Neutrophil (primary cell): ENCODE data around the gene TMEM121.
"Not testable (repeated sequence)": the region's sequence is repeated elsewhere in the genome, so short reads cannot be mapped to it uniquely, and the experiment has no call there.

Source experiments
- H3K27ac ChIP-seq: fragments of 200-600 bp; sonication (generic); 2 replicates; pipeline ENCODE4 v1.5.1; 2016; ENCODE audit warnings: mild to moderate bottlenecking, moderate library complexity
- H3K27me3 ChIP-seq: fragments of 200-600 bp; sonication (generic); 2 replicates; pipeline ENCODE4 v1.6.0; 2016; ENCODE audit warnings: mild to moderate bottlenecking
- H3K36me3 ChIP-seq: fragments of 200-600 bp; sonication (generic); 2 replicates; pipeline ENCODE4 v1.5.1; 2017
- H3K4me1 ChIP-seq, 2 experiments: fragments of 200-600 bp in 1 of 2; sonication (generic) in 1 of 2; 1 replicate in 1 of 2; 2 replicates in 1 of 2; pipeline versions ENCODE4 v1.5.1 to v1.6.1; 2013 to 2016; ENCODE audit warnings: low read depth in 1 of 2, low read length in 1 of 2, mild to moderate bottlenecking in 1 of 2, moderate library complexity in 1 of 2; ENCODE audit not compliant: control insufficient read depth in 1 of 2, insufficient read depth in 1 of 2
- H3K4me3 ChIP-seq, 2 experiments: fragments of 200-600 bp in 1 of 2; sonication (generic) in 1 of 2; 1 replicate in 1 of 2; 2 replicates in 1 of 2; pipeline ENCODE4 v1.5.1; 2013 to 2016; ENCODE audit warnings: low read depth in 1 of 2, low read length in 1 of 2, mild to moderate bottlenecking in 1 of 2, moderate library complexity in 1 of 2
- H3K9me3 ChIP-seq: fragments of 200-600 bp; sonication (generic); 2 replicates; pipeline ENCODE4 v1.5.1; 2016
- CTCF ChIP-seq: fragments of 200-600 bp; sonication (generic); IDR thresholded peaks from 2 replicates; pipeline ENCODE4 v1.5.1; 2016; ENCODE audit warnings: antibody characterized with exemption

The TMEM121 gene

GRCh38 chr14:105538481-105539049 is 12.2 kb downstream of the TMEM121 start:
- no peaks in the 10 kb centered on the region for H3K4me1 ChIP-seq
- H3K9me3 ChIP-seq = no peaks in the 10 kb centered on the region
- peaks cover 40% of the 10 kb centered on the region for H3K27me3 ChIP-seq
- H3K36me3 ChIP-seq = no peaks in the 10 kb centered on the region
- no peak overlapping the region for H3K4me3 ChIP-seq
- H3K27ac ChIP-seq = no peak overlapping the region
- TF ChIP-seq CTCF = no peak

- no peak overlapping the region for H3K4me3 ChIP-seq
- no peaks in the 10 kb centered on the region for H3K4me1 ChIP-seq
- H3K36me3 ChIP-seq = no peaks in the 10 kb centered on the region
- no peaks in the 10 kb centered on the region for H3K9me3 ChIP-seq
- H3K27me3 ChIP-seq = peaks cover 34% of the 10 kb centered on the region
- TF ChIP-seq CTCF = no peak
- H3K27ac ChIP-seq = no peak overlapping the region
Observed at GRCh38 chr14:105540811-105541210, 14.4 kb downstream of the TMEM121 start.

GRCh38 chr14:105541218-105541875 is 15.0 kb downstream of the TMEM121 start:
- no peak for TF ChIP-seq CTCF
- H3K36me3 ChIP-seq = no peaks in the 10 kb centered on the region
- H3K9me3 ChIP-seq = no peaks in the 10 kb centered on the region
- no peak overlapping the region for H3K4me3 ChIP-seq
- H3K27me3 ChIP-seq = peaks cover 34% of the 10 kb centered on the region
- no peaks in the 10 kb centered on the region for H3K4me1 ChIP-seq
- no peak overlapping the region for H3K27ac ChIP-seq

- H3K36me3 ChIP-seq, H3K4me1 ChIP-seq, H3K9me3 ChIP-seq, H3K27me3 ChIP-seq, H3K4me3 ChIP-seq, H3K27ac ChIP-seq: not testable (repeated sequence)
Observed at GRCh38 chr14:105545676-105546075, 19.3 kb downstream of the TMEM121 start.

GRCh38 chr14:105546410-105546809 is 20.0 kb downstream of the TMEM121 start:
- not testable (repeated sequence) for H3K4me3 ChIP-seq, H3K36me3 ChIP-seq, H3K4me1 ChIP-seq, H3K27ac ChIP-seq, H3K27me3 ChIP-seq, H3K9me3 ChIP-seq

GRCh38 chr14:105547072-105547471 is 20.7 kb downstream of the TMEM121 start:
- not testable (repeated sequence) for H3K27me3 ChIP-seq, H3K4me3 ChIP-seq, H3K27ac ChIP-seq, H3K4me1 ChIP-seq, H3K9me3 ChIP-seq, H3K36me3 ChIP-seq

- no peaks in the 10 kb centered on the region for H3K4me1 ChIP-seq
- no peaks in the 10 kb centered on the region for H3K9me3 ChIP-seq
- H3K36me3 ChIP-seq = no peaks in the 10 kb centered on the region
- no peak for TF ChIP-seq CTCF
- no peaks in the 10 kb centered on the region for H3K27me3 ChIP-seq
- H3K4me3 ChIP-seq = no peak overlapping the region
- H3K27ac ChIP-seq = no peak overlapping the region
Observed at GRCh38 chr14:105547741-105548169, 21.4 kb downstream of the TMEM121 start.
